ENCODE data around the gene PRKG1. TPM values are rescaled to one million over a fixed set of nuclear protein-coding genes. Genes with fewer than 3 reads are reported as not detected.

The PRKG1 gene
- total RNA-seq, 1 donor from 2014 or later, result 26.4 TPM

DNA sequence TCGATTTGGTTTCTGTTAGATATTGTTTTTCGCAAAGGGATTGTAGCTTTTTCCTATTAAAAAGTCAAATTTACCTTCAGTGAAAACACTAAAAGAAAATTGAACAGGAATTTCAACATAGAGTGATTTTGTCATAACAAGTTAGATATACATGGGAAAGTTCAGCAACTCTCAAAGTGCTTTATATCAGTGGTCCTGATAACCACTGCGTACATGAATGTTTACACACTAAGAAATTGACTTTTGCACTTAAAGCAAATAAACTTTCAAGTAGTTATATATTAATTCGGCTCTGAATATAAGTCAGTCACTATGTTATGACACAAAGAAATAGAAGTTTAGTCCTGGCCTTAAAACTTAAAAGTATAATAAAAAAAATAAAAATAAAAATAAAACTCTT lies 1138.5 kb downstream of the PRKG1 start:
- no peak overlapping the region for H3K27ac Mint-ChIP-seq

GRCh38 chr10:52213321-52213752 lies 1139.0 kb downstream of the PRKG1 start:
- peak overlapping the region; percentile 6 for H3K4me2 ChIP-seq
- no peaks in the 10 kb centered on the region for H3K36me3 ChIP-seq
- Mint-ChIP-seq H3K36me3 (no peaks in the 10 kb centered on the region), H3K27ac (no peak overlapping the region), H3K4me3 (no peak overlapping the region), H3K27me3 (ENCODE audit: insufficient read depth, low read depth) (peaks cover 2% of the 10 kb centered on the region), H3K9me3 (no peaks in the 10 kb centered on the region), H3K4me1 (peaks cover 15% of the 10 kb centered on the region)
- no peak overlapping the region for H3K4me3 ChIP-seq
- H3K27ac ChIP-seq, result no peak overlapping the region
- no peaks in the 10 kb centered on the region for H4K20me1 ChIP-seq (ENCODE audit: low read depth)
- H3K79me2 ChIP-seq (ENCODE audit: low read depth), result no peaks in the 10 kb centered on the region
- DNase-seq (ENCODE audit: low spot score), result peak; percentile 71
- H2AFZ ChIP-seq (replicated peaks), result peak overlapping the region; percentile 40
- no peaks in the 10 kb centered on the region for H3K9me3 ChIP-seq (ENCODE audit: low read depth)
- TF ChIP-seq EZH2 (IDR thresholded peaks at IDR 0.05) (no peak), EZH2phosphoT487 (IDR thresholded peaks at IDR 0.05) (no peak)
- TF ChIP-seq, protein P1, sequence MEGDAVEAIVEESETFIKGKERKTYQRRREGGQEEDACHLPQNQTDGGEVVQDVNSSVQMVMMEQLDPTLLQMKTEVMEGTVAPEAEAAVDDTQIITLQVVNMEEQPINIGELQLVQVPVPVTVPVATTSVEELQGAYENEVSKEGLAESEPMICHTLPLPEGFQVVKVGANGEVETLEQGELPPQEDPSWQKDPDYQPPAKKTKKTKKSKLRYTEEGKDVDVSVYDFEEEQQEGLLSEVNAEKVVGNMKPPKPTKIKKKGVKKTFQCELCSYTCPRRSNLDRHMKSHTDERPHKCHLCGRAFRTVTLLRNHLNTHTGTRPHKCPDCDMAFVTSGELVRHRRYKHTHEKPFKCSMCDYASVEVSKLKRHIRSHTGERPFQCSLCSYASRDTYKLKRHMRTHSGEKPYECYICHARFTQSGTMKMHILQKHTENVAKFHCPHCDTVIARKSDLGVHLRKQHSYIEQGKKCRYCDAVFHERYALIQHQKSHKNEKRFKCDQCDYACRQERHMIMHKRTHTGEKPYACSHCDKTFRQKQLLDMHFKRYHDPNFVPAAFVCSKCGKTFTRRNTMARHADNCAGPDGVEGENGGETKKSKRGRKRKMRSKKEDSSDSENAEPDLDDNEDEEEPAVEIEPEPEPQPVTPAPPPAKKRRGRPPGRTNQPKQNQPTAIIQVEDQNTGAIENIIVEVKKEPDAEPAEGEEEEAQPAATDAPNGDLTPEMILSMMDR (IDR thresholded peaks at IDR 0.05), result no peak
- no peaks in the 10 kb centered on the region for H3K27me3 ChIP-seq
- H3K4me1 ChIP-seq, result peaks cover 17% of the 10 kb centered on the region
- H3K9ac ChIP-seq, result no peak overlapping the region
- peaks cover 21% of the 10 kb centered on the region for H3F3A ChIP-seq (ENCODE audit: low read depth)

More for the DNA sequence above, 1138.5 kb downstream of the PRKG1 start:
- Histone ChIP-seq H3K36me3 (no peaks in the 10 kb centered on the region), H3K9me3 (ENCODE audit: low read depth) (no peaks in the 10 kb centered on the region), H3K4me1 (peaks cover 17% of the 10 kb centered on the region), H3K4me2 (no peak overlapping the region), H3K9ac (no peak overlapping the region), H3K27ac (no peak overlapping the region), H3K27me3 (no peaks in the 10 kb centered on the region), H4K20me1 (ENCODE audit: low read depth) (no peaks in the 10 kb centered on the region), H2AFZ (replicated peaks) (no peak overlapping the region), H3F3A (ENCODE audit: low read depth) (peaks cover 20% of the 10 kb centered on the region), H3K79me2 (ENCODE audit: low read depth) (no peaks in the 10 kb centered on the region), H3K4me3 (no peak overlapping the region)
- Mint-ChIP-seq H3K4me1 (peaks cover 15% of the 10 kb centered on the region), H3K36me3 (no peaks in the 10 kb centered on the region), H3K4me3 (no peak overlapping the region), H3K27me3 (ENCODE audit: insufficient read depth, low read depth) (peaks cover 2% of the 10 kb centered on the region), H3K9me3 (no peaks in the 10 kb centered on the region)
- TF ChIP-seq EZH2 (IDR thresholded peaks at IDR 0.05), result no peak
- no peak for TF ChIP-seq EZH2phosphoT487 (IDR thresholded peaks at IDR 0.05)
- TF ChIP-seq, protein P1 (IDR thresholded peaks at IDR 0.05), result no peak
- no peak for DNase-seq (ENCODE audit: low spot score)

DNA sequence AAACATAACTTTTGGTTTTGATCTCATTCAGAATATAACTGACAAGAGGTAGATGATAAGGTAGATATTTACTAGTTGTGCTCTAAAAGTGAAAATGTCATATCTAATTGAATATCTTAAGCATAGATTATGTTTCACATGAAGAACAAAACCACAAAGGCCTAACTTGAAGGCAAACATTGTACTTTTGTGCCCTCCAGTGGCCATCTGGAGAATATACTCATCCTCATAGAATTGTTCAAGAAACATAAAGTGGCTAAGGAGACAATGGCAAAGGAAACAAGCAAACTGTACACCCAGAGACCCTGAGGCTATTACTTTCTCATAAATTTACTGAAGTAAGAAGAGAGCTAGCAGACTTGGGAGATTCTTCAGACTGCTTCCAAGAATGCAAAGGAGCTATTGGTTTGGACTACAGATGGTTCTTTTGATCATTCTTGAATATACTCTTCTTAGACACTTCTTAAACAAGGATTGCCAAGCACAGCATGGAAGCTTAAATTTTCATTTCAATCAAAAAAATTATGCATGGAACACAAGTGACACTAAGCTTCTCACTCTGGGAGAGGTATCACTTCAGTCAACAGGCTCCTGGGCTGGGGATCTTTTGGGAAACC lies 1141.6 kb downstream of the PRKG1 start:
- TF ChIP-seq EZH2phosphoT487 (IDR thresholded peaks at IDR 0.05), result no peak
- TF ChIP-seq, protein P1 (IDR thresholded peaks at IDR 0.05), result peak; percentile 89
- Mint-ChIP-seq H3K4me1 (peaks cover 15% of the 10 kb centered on the region), H3K27ac (peak overlapping the region; percentile 12), H3K36me3 (no peaks in the 10 kb centered on the region), H3K27me3 (ENCODE audit: insufficient read depth, low read depth) (peaks cover 2% of the 10 kb centered on the region), H3K9me3 (no peaks in the 10 kb centered on the region), H3K4me3 (no peak overlapping the region)
- Histone ChIP-seq H3K27me3 (no peaks in the 10 kb centered on the region), H3K4me3 (no peak overlapping the region), H3K4me1 (peaks cover 17% of the 10 kb centered on the region), H3K79me2 (ENCODE audit: low read depth) (no peaks in the 10 kb centered on the region), H3K36me3 (no peaks in the 10 kb centered on the region), H3K9me3 (ENCODE audit: low read depth) (no peaks in the 10 kb centered on the region), H3K27ac (no peak overlapping the region), H2AFZ (replicated peaks) (peak overlapping the region; percentile 59), H3F3A (ENCODE audit: low read depth) (peaks cover 21% of the 10 kb centered on the region), H3K4me2 (no peak overlapping the region), H4K20me1 (ENCODE audit: low read depth) (no peaks in the 10 kb centered on the region), H3K9ac (no peak overlapping the region)
- DNase-seq (ENCODE audit: low spot score), result peak; percentile 74
